Effector CD8-positive, alpha-beta T cell (primary cell): ENCODE measurements around the gene SPINT1.

ENCODE experiments used
- DNase-seq: peaks from one replicate; lab custom pipeline; 2025; lab: John Stamatoyannopoulos, UW
- total RNA-seq, 4 experiments: gene quantifications; one replicate each; lab custom pipeline; 2026; lab: John Stamatoyannopoulos, UW

Gene SPINT1, protein sequence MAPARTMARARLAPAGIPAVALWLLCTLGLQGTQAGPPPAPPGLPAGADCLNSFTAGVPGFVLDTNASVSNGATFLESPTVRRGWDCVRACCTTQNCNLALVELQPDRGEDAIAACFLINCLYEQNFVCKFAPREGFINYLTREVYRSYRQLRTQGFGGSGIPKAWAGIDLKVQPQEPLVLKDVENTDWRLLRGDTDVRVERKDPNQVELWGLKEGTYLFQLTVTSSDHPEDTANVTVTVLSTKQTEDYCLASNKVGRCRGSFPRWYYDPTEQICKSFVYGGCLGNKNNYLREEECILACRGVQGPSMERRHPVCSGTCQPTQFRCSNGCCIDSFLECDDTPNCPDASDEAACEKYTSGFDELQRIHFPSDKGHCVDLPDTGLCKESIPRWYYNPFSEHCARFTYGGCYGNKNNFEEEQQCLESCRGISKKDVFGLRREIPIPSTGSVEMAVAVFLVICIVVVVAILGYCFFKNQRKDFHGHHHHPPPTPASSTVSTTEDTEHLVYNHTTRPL
- 2.4 to 17.1 (median 4.4) reads per million in 4 experiments for total RNA-seq

DNA sequence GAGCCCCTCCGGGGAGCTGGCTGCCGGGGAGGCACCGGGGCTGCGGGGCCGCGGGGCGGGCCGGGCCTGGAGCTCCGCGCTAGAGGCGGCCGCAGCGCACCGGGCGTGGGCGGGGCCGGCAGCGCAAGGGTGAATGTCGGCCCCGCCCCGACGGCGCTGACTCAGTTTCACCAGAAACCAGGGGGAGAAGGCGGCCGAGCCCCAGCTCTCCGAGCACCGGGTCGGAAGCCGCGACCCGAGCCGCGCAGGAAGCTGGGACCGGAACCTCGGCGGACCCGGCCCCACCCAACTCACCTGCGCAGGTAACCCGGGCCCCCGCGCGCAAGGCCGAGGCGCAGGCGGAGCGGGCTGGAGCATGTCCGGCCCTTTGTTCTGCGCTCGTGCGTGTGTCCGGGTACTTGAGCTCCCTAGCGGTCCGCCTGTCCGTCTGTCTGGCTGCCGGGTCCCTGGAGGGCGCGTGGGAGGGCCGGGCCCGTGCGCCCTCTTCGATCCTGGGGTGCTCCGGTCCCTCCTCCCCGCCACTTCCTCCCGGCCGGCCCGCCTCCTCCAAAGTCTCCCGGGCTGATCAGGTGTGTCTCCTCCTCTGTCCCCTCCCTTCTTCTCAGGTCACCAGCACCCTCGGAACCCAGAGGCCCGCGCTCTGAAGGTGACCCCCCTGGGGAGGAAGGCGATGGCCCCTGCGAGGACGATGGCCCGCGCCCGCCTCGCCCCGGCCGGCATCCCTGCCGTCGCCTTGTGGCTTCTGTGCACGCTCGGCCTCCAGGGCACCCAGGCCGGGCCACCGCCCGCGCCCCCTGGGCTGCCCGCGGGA, at the start of gene SPINT1:
TSS of gene SPINT1 (plus strand) at position 164 of the 811 bp plus-strand sequence. CDS start at position 671, 507 bp downstream.
- DNase-seq, result no peak

DNA sequence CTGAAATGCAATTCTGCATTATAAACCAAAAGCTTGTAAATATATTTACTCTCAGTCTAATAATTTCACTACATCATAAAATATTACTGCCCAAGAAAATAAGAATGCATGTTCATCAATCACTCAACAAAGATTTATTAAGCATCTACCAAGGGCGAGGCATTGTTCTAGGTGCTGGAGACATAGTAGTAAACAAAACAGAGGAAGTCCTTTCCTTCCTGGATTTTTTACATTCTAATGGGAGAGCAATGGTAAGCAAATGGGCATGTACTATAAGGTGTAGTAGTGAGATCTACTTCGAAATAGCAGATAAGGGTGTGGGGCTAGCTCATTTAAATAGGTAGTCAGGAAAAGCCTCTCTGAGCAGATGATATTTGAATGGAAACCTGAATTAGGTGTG, 47.8 kb upstream of the SPINT1 start:
- DNase-seq, result no peak

DNA sequence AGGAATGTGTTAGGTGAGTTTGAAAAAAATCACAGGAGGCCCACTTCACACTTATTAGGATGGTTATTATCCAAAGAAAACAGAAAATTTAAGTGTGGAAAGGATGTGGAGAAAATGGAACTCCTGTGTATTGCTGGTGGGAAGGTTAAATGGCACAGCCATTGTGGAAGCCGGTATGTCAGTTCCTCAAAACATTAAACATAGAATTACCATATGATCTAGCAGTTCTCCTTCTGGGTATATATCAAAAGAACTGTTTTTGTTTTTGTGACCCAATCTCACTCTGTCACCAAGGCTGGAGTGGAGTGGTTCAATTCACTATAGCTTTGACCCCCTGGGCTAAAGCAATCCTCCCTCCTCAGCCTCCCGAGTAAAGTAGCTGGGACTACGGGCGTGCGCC, 47.3 kb upstream of the SPINT1 start:
- no peak for DNase-seq

DNA sequence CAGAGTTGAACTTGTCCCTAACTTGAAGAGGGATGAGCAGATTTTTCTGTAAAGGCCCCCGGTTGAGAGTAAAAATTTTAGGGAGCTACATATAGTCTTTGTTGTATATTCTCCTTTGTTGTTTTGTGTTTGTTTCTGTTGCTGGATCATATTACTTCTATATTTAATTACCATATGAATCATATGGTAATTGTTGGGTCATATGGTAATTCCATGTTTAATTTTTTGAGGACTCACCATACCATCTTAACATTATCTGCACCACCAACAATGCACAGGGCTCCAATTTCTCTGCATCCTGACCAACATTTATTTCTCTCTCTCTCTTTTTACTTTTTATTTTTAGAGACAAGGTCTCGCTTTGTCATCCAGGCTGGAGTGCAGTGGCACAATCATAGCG, 44.3 kb upstream of the SPINT1 start:
- DNase-seq, result no peak

DNA sequence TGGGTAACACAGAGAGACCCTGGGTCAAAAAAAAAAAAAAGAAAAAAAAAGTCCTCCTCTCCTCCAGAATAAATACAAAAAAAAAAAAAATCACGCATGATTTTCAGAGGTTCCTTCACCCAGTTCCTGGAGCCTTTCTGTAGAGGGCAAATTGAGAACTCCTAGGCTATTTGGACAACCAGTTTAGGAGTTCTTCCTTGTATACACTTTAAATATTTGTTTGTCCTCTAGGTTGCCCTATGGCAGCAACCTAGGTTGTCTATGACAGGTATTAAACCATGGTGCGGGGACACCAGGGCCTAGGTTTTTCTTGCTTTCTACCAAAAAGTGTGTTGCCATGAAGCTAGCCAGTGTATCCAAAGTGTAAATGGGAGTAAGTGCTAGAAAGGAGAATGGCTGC, 40.8 kb upstream of the SPINT1 start:
- no peak for DNase-seq

DNA sequence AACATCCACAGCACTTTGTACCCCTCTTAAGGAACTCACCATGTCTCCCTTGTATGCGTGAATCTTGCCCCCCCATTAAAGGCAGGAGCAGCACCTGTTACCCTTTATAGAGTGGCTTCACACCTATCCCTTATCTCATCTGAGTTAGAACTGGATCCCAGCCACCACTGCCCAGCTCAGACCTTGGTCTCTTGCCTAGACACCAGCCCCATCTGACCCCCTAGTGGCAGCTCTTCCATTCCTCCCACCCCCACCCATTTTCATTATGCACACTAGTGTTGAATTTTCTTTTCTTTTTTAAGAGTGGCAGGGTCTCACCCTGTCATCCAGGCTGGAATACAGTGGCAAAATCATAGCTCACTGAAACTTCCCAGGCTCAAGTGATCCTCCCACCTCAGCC, 40.2 kb upstream of the SPINT1 start:
- DNase-seq, result no peak

DNA sequence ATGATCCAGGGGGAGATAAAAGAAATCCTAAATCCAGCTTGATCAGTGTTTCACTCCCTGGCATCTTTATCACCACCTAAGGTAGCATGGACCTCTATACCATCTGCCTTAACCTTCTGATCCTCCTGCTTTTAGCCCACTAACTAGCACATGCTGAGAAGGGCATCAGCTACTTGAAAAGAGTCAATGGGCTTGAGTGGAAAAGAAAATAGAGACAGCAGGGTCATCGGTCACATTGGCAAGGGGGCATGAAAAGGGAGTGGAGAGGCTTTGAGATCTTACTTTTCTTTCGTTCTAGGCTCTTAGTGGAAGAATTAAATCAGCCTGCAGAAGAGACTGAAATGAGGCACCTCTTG, 37.2 kb upstream of the SPINT1 start:
- DNase-seq, result no peak

DNA sequence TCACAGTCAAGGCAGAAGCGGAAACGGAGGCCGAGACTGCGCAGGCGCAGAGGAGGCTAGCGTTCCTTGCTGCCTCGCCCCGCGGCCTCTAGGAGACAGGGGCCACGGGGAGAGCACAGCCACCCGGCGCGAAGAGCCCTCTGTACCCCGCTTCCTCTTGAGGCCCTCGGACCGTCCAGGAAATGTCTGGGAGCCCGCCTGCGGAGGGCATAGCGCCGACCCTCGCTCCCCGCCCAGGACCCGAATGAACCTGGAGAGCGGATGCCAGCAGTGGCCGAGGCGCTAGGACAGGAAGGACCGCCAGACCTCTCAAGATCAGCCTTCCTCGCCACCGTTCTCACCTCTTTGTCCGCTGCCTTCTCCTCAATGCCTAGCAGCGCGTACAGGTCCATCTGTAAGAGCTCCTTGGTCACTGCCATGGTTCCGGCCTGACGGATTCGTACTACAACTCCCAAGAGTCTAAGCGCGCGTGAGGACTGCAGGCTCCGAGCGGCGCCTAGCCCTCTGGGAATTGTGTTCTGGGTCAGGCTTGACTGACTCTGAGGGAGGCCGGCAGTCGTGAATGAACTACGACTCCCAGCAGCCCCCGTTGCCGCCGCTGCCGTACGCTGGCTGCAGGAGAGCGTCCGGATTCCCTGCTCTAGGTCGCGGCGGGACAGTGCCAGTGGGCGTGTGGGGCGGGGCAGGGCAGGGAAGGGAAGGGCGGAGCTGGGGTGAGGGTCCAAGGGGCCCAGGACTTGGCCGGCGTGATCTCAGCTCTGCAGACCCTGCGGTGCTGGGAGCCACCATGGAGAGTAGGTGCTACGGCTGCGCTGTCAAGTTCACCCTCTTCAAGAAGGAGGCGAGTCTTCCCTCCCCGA, 36.6 kb upstream of the SPINT1 start, which contains the start of the genes DNAJC17 and ZFYVE19:
TSS of gene DNAJC17 (minus strand) at position 446 of the 860 bp plus-strand sequence. CDS start at position 419, 27 bp downstream.
TSS of gene ZFYVE19 (plus strand) at position 62 of the 860 bp plus-strand sequence. CDS start at position 563, 501 bp downstream.
- DNase-seq, result peak; percentile 86

DNA sequence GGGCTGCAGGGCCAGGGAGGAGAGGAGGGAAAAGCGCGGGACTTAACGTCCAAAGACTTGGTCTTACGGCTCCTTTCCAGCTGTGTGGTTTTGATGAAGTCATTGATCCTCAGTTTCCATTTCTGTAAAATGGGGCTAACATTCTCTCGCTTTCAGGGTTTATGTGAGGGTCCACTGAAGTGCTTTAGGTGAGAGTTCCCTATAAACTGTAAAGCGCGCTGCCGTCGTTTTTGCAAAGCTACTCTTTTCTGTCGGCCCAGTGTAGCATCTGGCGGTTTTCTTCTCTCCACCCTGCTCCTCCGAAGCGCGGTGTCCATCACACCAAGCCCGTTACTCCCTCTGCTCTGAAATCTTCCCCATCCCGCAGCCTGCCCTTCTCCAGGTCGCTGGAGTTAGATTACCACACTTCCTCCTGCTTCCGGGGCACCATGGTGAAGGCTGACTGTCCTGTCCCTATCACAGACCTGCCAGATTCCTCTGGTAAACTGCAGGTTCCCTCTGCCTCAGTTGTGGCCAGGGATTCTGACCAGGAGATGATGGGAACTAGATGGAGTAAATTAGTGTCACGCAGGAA, 35.9 kb upstream of the SPINT1 start:
- DNase-seq, result no peak

DNA sequence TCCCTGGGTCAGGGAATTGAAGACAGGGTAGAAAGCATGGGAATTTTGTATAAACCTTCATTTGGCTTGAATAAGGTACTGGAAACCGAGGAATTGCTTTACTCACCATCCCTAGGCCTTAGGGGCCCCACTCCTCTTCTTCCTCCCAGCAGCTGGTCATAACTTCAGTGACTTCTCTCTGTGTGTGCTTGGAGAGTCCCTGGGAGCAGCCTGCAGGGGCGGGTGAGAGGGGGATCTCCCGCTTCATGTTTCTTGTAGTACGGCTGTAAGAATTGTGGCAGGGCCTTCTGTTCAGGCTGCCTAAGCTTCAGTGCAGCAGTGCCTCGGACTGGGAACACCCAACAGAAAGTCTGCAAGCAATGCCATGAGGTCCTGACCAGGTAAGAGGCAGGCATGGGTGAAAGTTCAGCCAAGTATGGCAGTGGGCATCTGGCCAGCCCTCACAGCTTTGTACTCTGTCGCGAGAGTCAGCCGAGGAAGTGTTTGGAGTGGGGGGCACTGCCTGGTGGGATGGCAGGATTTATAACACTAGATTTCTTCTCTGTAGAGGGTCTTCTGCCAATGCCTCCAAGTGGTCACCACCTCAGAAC, 34.9 kb upstream of the SPINT1 start:
- no peak for DNase-seq

DNA sequence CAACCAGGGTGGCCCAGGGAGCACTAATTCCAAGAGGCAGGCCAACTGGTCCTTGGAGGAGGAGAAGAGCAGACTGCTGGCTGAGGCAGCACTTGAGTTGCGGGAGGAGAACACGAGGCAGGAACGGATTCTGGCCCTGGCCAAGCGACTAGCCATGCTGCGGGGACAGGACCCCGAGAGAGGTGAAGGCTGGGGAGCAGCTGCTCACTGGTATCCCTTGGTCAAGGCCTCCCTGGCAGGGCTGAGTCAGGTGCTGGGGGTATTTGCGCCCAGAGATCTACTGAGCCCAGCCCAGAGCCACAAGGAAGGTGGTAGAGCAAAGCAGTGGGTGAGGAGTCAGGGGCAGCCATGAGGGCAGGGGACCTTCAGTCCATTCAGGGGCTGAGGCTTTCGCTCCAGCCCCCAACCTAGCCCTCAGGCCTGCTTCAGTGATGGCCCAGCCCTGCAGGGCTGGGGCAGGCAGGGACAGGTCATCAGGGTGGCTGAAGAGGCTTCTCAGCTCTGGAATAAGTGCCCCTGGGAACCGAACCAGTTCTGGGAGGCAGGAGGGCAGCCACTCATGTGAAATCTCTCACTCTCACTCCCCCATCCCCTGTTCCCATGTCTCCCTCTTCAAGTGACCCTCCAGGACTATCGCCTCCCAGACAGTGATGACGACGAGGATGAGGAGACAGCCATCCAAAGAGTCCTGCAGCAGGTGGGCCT, 31.0 kb upstream of the SPINT1 start:
- no peak for DNase-seq

DNA sequence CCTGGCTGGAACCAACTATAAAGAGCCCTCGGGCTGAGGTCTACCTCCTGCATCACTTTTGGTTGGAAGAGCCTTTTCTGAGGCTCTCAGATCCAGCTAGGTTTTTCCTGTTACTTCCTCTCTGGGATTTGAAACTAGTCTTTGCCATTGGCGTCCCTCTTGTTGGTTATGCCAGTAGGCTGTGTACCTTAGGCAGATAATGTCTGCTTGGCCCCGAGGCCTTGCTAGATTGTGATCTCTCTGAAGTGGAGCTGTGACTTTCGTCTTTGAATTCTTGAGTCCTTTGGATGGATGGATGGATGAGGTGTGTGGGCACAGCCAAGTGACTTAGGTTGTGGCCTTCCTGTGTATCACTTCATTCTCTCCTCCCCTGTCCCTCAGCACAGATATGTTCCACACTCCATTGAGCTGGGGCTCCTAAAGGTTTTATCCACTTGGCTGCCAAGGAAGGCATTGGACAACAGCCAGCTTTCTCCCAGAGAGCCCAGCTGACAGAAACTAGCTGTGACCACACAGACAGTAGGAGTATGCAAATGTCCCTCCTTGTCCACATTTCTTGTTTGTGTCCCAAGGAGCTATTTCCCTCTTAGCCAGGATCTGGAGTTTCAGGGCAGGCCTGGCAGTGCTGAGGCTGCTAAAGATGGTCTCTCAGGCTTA, 28.7 kb upstream of the SPINT1 start:
- no peak for DNase-seq

DNA sequence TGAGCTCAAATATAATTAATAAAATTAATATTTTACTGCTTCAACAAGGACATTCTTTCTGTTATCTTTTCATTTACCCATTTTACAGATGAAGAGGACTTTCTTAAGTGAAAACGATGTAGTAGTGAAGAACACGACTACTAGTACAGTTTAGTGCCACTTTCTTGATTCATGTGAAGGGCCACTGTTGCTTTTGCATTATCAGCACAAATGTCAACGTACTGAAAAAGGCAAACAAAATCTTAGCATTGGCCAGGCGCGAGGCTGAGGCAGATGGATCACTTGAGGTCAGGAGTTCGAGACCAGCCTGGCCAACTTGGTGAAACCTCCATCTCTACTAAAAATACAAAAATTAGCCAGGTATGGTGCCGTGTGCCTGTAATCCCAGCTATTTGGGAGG, 24.8 kb upstream of the SPINT1 start:
- DNase-seq, result no peak

DNA sequence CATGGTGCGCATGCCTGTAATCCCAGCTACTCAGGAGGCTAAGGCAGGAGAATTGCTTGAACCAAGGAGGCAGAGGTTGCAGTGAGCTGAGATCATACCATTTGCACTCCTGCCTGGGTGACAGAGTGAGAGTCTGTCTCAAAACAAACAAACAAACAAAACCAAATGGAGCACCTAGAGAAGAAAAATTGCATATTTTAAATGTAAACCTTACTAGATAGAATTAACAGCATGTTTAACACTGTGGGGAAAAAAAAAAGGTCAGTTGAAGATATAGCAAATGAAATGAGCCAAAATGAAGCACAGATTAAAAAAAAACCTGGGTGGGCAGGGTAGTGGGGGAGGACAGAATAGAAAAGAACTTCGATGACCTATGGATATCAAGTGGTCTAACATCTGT, 22.7 kb upstream of the SPINT1 start:
- DNase-seq, result no peak

DNA sequence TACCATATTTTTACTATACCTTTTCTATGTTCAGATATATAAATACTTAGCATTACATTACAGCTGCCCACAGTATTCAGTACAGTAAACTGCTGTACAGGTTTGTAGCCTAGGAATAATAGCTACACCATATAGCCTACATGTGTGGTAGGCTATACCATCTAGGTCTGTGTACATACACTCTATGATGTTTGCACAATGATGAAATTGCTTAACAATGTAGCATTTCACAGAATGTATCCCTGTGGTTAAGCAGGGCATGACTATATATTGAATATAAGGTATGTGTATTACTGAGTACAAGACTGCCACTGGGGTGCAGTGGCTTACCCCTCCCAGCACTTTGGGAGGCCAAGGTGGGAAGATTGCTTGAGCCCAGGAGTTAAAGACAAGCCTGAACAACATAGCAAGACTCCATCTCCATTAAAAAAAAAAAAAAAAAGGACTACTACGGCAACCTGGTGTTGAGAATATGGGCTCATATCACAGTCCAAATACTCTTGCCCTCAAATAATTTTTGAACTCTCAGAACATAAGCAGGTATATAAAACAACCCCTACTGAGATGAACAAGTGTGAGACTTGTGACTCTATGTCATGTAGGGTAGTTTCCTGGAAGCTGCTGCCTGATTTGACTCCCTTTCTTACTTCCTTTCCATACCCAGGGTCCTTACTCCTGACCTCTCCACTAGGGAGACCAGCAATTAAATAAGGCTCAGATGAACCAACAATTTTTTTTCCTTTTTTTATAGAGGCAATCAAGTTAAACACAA, 20.1 kb upstream of the SPINT1 start:
- DNase-seq, result no peak

DNA sequence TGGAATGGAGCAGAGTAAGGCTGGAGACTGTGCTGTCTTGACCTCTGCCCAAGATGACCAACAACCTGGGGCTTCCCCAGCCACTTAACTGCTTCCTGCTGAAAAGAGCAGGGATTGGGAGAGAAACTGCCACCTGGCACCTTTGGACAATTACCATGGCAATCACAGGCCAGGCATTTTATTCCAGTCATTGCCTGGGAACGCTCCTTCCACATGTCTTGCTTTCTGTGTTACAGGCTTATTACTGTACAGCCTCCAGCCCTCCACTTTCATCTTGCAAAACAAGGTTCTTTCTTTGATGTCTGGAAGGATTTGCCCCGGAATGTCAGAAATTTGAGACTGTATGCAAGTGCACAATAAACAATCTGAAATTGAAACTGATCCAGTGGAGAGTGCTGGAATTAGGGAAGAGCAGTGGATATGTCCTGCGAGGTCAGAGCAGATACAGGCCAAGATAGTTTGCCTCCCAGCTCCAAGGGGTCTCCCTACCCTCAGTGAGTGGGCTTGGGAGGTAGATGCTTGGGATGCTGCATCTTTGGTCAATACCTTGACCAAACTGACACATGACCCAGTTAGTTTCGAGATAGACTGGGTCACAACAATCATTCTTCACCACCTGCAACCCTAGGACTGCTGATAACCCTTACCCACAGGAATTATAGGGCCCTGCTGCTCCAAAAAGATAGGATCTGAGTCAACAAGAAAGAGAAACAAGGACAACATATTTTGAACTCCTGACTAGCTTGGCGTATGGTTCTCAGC, 18.0 kb upstream of the SPINT1 start:
- no peak for DNase-seq

DNA sequence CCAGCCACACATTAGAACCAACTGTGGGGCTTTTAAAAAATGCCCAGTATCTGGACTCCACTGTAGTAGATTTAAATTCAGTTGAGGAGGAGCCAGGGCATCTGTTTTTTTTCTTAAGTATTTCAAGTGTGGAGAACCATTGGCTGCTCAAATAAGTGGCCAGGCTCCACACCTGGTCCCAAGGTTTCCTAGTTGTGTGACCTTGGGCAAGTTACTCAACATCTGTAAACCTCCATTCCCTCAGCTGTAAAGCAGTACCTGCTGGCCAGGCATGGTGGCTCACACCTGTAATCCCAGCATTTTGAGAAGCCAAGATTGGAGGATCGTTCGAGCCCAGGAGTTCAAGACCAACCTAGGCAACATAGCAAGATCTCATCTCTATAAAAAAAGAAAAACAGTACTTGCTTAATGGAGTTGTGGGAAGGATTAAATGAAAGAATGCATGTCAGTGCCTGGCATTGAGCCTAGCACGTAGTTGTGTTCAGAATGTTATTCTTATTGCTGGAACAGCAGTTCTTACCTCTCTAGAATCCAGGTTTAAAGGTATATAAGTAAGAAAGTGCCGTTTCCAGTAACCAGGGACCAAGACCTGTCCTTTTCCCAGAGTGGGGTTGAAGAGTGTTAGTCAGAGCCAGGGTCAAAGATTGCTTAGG, 17.3 kb upstream of the SPINT1 start:
- no peak for DNase-seq
